Activated T-cell treated with anti-CD3 and anti-CD28 coated beads, Interleukin-2, amount 50 U/mL, for 4 hours (primary cell): ENCODE results near the gene SLC35F1. TPM values are rescaled to one million over a fixed set of nuclear protein-coding genes. Genes with fewer than 3 reads are reported as not detected.
A peak's percentile ranks its signal among the peaks of the same experiment; 100 is the strongest.

Experiments used
- ATAC-seq, 2 donors: fragments of 200-7000 bp; cut with Tn5 transposase; one replicate each; pipeline ENCODE4 v1.10.0; 2021
- DNase-seq: peaks from one replicate; pipeline ENCODE4 v3.0.0-alpha.2; 2020
- H3K27me3 Mint-ChIP-seq: one replicate; pipeline ENCODE4 v1.8.0; 2021; ENCODE audit warnings: low read depth, mixed read lengths
- H3K36me3 Mint-ChIP-seq: one replicate; pipeline ENCODE4 v1.8.0; 2022; ENCODE audit warnings: mixed read lengths; ENCODE audit not compliant: insufficient read depth
- H3K4me1 Mint-ChIP-seq: one replicate; pipeline ENCODE4 v1.8.0; 2021; ENCODE audit warnings: low read depth, mixed read lengths
- H3K4me3 Mint-ChIP-seq: one replicate; pipeline ENCODE4 v1.8.0; 2021; ENCODE audit warnings: mild to moderate bottlenecking, moderate library complexity, mixed read lengths
- H3K9me3 Mint-ChIP-seq: one replicate; pipeline ENCODE4 v1.8.0; 2021; ENCODE audit warnings: mixed read lengths
- total RNA-seq, 3 donors: library from RNA; stranded (reverse); gene quantifications; one replicate each; pipeline ENCODE4 v1.2.1, GENCODE V29; 2021

Gene SLC35F1
- total RNA-seq, 3 donors from 2014 or later: 0.13 to 0.27 (median 0.21) TPM

GRCh38 chr6:118246406-118246805 lies 339.3 kb downstream of the SLC35F1 start:
- H3K36me3 Mint-ChIP-seq: no peaks in the 10 kb centered on the region
- H3K27me3 Mint-ChIP-seq: peaks cover 19% of the 10 kb centered on the region
- H3K4me1 Mint-ChIP-seq: no peaks in the 10 kb centered on the region
- no peak overlapping the region for H3K4me3 Mint-ChIP-seq
- no peak for ATAC-seq
- no peaks in the 10 kb centered on the region for H3K9me3 Mint-ChIP-seq
- no peak for DNase-seq

GRCh38 chr6:118248171-118248570 lies 341.1 kb downstream of the SLC35F1 start:
- H3K27me3 Mint-ChIP-seq: peaks cover 16% of the 10 kb centered on the region
- H3K4me3 Mint-ChIP-seq: no peak overlapping the region
- H3K36me3 Mint-ChIP-seq: no peaks in the 10 kb centered on the region
- no peaks in the 10 kb centered on the region for H3K9me3 Mint-ChIP-seq
- DNase-seq: no peak
- no peaks in the 10 kb centered on the region for H3K4me1 Mint-ChIP-seq
- no peak for ATAC-seq

GRCh38 chr6:118249680-118250079 lies 342.6 kb downstream of the SLC35F1 start:
- Mint-ChIP-seq H3K9me3 (no peaks in the 10 kb centered on the region), H3K4me1 (no peaks in the 10 kb centered on the region), H3K36me3 (no peaks in the 10 kb centered on the region), H3K27me3 (peaks cover 16% of the 10 kb centered on the region), H3K4me3 (no peak overlapping the region)
- no peak for DNase-seq
- no peak for ATAC-seq

GRCh38 chr6:118252474-118252873 lies 345.4 kb downstream of the SLC35F1 start:
- no peak for DNase-seq
- no peaks in the 10 kb centered on the region for H3K36me3 Mint-ChIP-seq
- ATAC-seq: no peak
- H3K4me1 Mint-ChIP-seq: no peaks in the 10 kb centered on the region
- H3K4me3 Mint-ChIP-seq: no peak overlapping the region
- peaks cover 3% of the 10 kb centered on the region for H3K27me3 Mint-ChIP-seq
- no peaks in the 10 kb centered on the region for H3K9me3 Mint-ChIP-seq

- no peaks in the 10 kb centered on the region for H3K4me1 Mint-ChIP-seq
- no peaks in the 10 kb centered on the region for H3K9me3 Mint-ChIP-seq
- H3K4me3 Mint-ChIP-seq: no peak overlapping the region
- ATAC-seq: no peak
- H3K36me3 Mint-ChIP-seq: no peaks in the 10 kb centered on the region
- H3K27me3 Mint-ChIP-seq: peaks cover 3% of the 10 kb centered on the region
- DNase-seq: no peak
Measured at GRCh38 chr6:118253741-118254140, 346.7 kb downstream of the SLC35F1 start.

- ATAC-seq: no peak
- H3K36me3 Mint-ChIP-seq: no peaks in the 10 kb centered on the region
- H3K27me3 Mint-ChIP-seq: peaks cover 2% of the 10 kb centered on the region
- H3K4me1 Mint-ChIP-seq: no peaks in the 10 kb centered on the region
- H3K9me3 Mint-ChIP-seq: peaks cover 8% of the 10 kb centered on the region
- DNase-seq: no peak
- no peak overlapping the region for H3K4me3 Mint-ChIP-seq
Measured at GRCh38 chr6:118260833-118261232, 353.8 kb downstream of the SLC35F1 start.

- Mint-ChIP-seq H3K4me1 (no peaks in the 10 kb centered on the region), H3K4me3 (no peak overlapping the region), H3K27me3 (peaks cover 4% of the 10 kb centered on the region), H3K36me3 (no peaks in the 10 kb centered on the region), H3K9me3 (peaks cover 10% of the 10 kb centered on the region)
- ATAC-seq (no peak), DNase-seq (no peak)
Measured at GRCh38 chr6:118263921-118264486, 356.9 kb downstream of the SLC35F1 start.

- no peak for DNase-seq
- H3K9me3 Mint-ChIP-seq: peaks cover 10% of the 10 kb centered on the region
- H3K27me3 Mint-ChIP-seq: peaks cover 7% of the 10 kb centered on the region
- no peak overlapping the region for H3K4me3 Mint-ChIP-seq
- H3K36me3 Mint-ChIP-seq: no peaks in the 10 kb centered on the region
- ATAC-seq: no peak
- H3K4me1 Mint-ChIP-seq: no peaks in the 10 kb centered on the region
Measured at GRCh38 chr6:118269659-118270058, 362.6 kb downstream of the SLC35F1 start.

GRCh38 chr6:118277631-118278030 lies 370.6 kb downstream of the SLC35F1 start:
- no peak overlapping the region for H3K4me3 Mint-ChIP-seq
- H3K9me3 Mint-ChIP-seq: no peaks in the 10 kb centered on the region
- ATAC-seq (no peak), DNase-seq (no peak)
- H3K36me3 Mint-ChIP-seq: no peaks in the 10 kb centered on the region
- no peaks in the 10 kb centered on the region for H3K4me1 Mint-ChIP-seq
- H3K27me3 Mint-ChIP-seq: peaks cover 8% of the 10 kb centered on the region

- Mint-ChIP-seq H3K9me3 (no peaks in the 10 kb centered on the region), H3K4me1 (no peaks in the 10 kb centered on the region), H3K4me3 (no peak overlapping the region), H3K27me3 (peaks cover 2% of the 10 kb centered on the region), H3K36me3 (no peaks in the 10 kb centered on the region)
- no peak for DNase-seq
- ATAC-seq: no peak
Measured at GRCh38 chr6:118280210-118280609, 373.1 kb downstream of the SLC35F1 start.

GRCh38 chr6:118281291-118281690 lies 374.2 kb downstream of the SLC35F1 start:
- H3K9me3 Mint-ChIP-seq: no peaks in the 10 kb centered on the region
- ATAC-seq (no peak), DNase-seq (no peak)
- H3K4me3 Mint-ChIP-seq: no peak overlapping the region
- no peaks in the 10 kb centered on the region for H3K4me1 Mint-ChIP-seq
- no peaks in the 10 kb centered on the region for H3K27me3 Mint-ChIP-seq
- no peaks in the 10 kb centered on the region for H3K36me3 Mint-ChIP-seq

GRCh38 chr6:118283766-118284165 lies 376.7 kb downstream of the SLC35F1 start:
- no peaks in the 10 kb centered on the region for H3K27me3 Mint-ChIP-seq
- DNase-seq (peak; percentile 30), ATAC-seq (peak in 1 of 2 donors; percentile 52)
- no peaks in the 10 kb centered on the region for H3K9me3 Mint-ChIP-seq
- H3K36me3 Mint-ChIP-seq: no peaks in the 10 kb centered on the region
- no peak overlapping the region for H3K4me3 Mint-ChIP-seq
- H3K4me1 Mint-ChIP-seq: no peaks in the 10 kb centered on the region

GRCh38 chr6:118284736-118285360 lies 377.8 kb downstream of the SLC35F1 start:
- Mint-ChIP-seq H3K27me3 (no peaks in the 10 kb centered on the region), H3K4me3 (no peak overlapping the region), H3K36me3 (no peaks in the 10 kb centered on the region), H3K4me1 (no peaks in the 10 kb centered on the region), H3K9me3 (no peaks in the 10 kb centered on the region)
- ATAC-seq (no peak), DNase-seq (no peak)

GRCh38 chr6:118285791-118286190 lies 378.7 kb downstream of the SLC35F1 start:
- no peak overlapping the region for H3K4me3 Mint-ChIP-seq
- DNase-seq: no peak
- no peaks in the 10 kb centered on the region for H3K9me3 Mint-ChIP-seq
- no peak for ATAC-seq
- H3K36me3 Mint-ChIP-seq: no peaks in the 10 kb centered on the region
- H3K27me3 Mint-ChIP-seq: no peaks in the 10 kb centered on the region
- H3K4me1 Mint-ChIP-seq: no peaks in the 10 kb centered on the region

GRCh38 chr6:118288355-118289124 lies 381.5 kb downstream of the SLC35F1 start:
- H3K9me3 Mint-ChIP-seq: no peaks in the 10 kb centered on the region
- ATAC-seq (no peak), DNase-seq (no peak)
- no peak overlapping the region for H3K4me3 Mint-ChIP-seq
- H3K36me3 Mint-ChIP-seq: no peaks in the 10 kb centered on the region
- no peaks in the 10 kb centered on the region for H3K27me3 Mint-ChIP-seq
- H3K4me1 Mint-ChIP-seq: no peaks in the 10 kb centered on the region
